GM21723 (cell line): ENCODE measurements around the gene HS3ST2.
"Not testable (repeated sequence)": the region's sequence is repeated elsewhere in the genome, so short reads cannot be mapped to it uniquely, and the experiment has no call there.

Experiments used
- ATAC-seq: cut with Tn5 transposase; IDR thresholded peaks from one replicate; pipeline ENCODE4 v1.9.1; 2021; ENCODE audit warnings: mild to moderate bottlenecking, moderate library complexity; ENCODE audit not compliant: unreplicated experiment

Gene HS3ST2

GRCh38 chr16:22813223-22813947 lies 577 bp upstream of the HS3ST2 start:
- no peak for ATAC-seq

DNA sequence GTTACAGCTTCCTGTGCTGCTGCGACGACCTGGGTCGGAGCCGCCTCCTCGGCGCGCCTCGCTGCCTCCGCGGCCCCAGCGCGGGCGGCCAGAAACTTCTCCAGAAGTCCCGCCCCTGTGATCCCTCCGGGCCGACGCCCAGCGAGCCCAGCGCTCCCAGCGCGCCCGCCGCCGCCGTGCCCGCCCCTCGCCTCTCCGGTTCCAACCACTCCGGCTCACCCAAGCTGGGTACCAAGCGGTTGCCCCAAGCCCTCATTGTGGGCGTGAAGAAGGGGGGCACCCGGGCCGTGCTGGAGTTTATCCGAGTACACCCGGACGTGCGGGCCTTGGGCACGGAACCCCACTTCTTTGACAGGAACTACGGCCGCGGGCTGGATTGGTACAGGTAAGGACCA lies 746 bp downstream of the HS3ST2 start:
- no peak for ATAC-seq

DNA sequence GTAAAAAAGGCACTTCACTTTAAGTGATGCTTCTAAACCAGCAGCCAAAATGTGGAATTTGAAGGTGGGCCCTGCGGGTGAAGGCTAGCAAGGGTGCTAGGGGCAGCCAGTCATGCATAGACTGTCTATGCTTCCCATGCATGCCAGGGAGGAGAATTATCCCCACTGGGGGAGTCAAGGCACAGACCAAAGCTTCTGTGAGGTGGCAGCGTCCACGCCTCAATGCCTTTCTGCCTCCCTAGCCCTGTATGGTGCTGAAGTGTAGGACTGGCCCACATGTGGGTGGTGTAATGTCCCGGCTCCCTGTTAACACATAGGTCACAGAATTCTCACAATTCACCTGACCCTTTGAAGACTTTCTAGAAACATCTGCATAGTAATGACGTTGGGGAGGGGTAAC lies 1.9 kb downstream of the HS3ST2 start:
- ATAC-seq: no peak

DNA sequence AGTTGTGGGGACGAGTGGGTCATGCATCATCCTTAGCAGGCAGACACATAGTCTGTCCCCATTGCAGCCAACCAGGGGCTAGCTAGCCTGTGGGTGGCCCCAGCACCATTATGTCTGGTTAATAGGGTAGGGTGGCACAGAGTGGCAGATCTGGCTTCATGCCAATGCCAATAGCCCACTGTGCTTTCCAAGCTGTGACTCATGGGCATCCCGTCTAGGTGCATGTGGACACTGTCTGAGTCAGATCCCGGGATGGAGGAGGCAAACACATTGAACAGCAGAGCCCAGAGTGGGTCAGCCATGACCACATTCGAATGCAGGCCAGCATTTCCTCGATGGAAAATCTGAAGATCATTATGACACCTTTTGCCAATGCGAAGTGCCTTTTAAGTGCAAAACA lies 2.5 kb downstream of the HS3ST2 start:
- ATAC-seq: no peak

DNA sequence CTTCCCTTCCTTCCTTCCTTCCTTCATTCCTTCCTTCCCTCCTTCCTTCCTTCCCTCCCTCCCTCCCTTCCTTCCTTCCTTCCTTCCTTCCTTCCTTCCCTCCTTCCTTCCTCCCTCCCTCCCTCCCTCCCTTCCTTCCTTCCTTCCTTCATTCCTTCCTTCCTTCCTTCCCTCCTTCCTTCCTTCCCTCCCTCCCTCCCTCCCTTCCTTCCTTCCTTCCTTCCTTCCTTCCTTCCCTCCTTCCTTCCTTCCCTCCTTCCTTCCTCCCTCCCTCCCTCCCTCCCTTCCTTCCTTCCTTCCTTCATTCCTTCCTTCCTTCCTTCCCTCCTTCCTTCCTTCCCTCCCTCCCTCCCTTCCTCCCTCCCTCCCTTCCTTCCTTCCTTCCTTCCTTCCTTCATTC lies 4.8 kb downstream of the HS3ST2 start:
- not testable (repeated sequence) for ATAC-seq

- ATAC-seq: no peak
These were observed 24.7 kb downstream of the HS3ST2 start for GRCh38 chr16:22838681-22839080.

- not testable (repeated sequence) for ATAC-seq
These were observed 28.1 kb downstream of the HS3ST2 start for GRCh38 chr16:22842031-22842430.

DNA sequence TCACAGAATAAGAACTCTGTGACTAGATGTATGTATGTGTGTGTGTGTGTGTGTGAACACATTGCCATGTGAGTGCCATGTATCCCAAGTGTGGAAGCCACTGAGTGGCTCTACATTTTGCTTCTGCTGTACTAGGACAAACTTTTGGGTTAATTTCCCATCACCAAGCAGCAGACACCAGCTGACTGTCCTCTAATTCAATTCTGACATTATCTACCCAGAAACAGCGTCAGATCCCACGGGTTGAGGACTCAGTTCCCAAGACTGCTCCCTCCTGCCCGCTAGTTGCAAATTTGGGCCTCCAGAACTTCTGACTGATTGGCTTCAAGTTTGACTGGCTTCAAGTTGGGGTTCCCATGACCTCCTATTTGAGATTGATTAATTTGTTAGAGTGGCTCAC lies 29.2 kb downstream of the HS3ST2 start:
- no peak for ATAC-seq

DNA sequence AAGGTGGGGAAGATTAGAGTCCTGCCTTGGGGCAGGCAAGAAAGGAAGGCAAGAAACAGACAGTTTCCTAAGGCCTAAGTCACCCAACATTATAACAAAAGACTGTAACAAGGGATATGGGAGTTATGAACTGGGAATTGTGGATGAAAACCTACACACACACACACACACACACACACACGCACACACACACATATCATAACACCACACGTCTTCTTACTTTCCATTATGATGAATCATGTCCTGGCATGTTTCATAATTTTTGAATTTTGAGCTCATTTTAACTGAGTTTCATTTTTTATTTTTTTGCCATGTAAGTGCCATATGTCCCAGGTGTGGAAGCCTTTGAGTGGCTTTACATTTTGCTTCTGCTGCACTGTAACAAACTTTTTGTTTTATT lies 29.9 kb downstream of the HS3ST2 start:
- ATAC-seq: no peak

- ATAC-seq: no peak
These were observed 30.5 kb downstream of the HS3ST2 start for GRCh38 chr16:22844416-22844815.

DNA sequence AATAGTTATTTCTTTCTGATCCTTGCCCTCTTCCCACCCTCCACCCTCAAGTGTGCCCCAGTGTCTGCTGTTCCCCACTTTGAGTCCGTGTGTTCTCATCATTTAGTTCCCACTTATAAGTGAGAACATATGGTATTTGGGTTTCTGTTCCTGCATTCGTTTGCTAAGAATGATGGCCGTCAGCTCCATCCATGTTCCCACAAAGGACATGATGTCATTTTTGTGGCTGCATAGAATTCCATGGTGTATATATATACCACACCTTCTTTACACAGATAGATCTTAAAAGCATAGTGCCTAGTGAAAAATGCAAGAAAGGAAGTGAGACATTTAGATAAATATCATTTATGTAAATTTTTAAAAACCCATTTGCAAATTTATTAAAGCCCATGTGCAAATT lies 33.1 kb downstream of the HS3ST2 start:
- ATAC-seq: no peak

GRCh38 chr16:22847690-22848089 lies 33.7 kb downstream of the HS3ST2 start:
- no peak for ATAC-seq

DNA sequence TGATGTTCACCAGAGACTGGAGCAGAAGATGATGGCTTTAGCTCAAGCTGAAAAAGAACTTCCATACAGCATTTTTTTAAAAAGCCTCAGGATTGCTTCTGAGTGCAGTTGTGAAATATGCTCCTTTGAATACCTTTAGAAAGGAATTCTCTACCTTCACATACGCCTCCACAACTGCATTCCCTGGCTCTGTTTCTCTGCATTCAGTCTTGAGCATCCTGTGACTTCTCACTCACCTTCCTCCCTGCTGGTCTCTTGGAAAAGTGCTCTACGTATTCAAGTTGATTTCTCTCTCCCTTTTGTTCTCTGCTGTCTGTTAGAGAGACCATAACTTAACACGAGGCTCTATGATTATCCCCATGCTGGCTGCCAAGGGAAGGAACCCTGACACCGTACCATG lies 34.5 kb downstream of the HS3ST2 start:
- ATAC-seq: no peak

- ATAC-seq: no peak
These were observed 35.6 kb downstream of the HS3ST2 start for GRCh38 chr16:22849517-22849916.

DNA sequence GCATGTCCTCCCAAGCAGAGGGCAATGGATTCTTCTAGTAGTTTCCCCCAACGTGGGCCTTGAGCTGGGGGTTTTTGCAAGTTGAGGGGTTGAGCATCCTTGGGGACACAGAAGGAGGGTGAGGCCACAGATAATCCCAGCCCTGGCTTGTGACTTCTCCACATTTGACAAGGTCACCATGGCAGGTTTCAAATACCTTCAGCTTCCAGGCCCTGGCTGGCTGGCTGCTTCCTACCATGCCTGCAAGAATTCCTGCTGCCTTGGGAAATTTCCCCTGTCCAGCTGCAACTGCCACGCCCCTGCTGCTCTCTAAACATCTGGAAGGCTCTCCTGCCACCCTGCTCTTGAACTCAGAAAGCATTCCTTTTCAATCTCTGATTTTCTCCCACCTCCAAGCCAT lies 41.3 kb downstream of the HS3ST2 start:
- no peak for ATAC-seq

GRCh38 chr16:22857296-22858025 lies 43.5 kb downstream of the HS3ST2 start:
- no peak for ATAC-seq

- ATAC-seq: no peak
These were observed 46.0 kb downstream of the HS3ST2 start for GRCh38 chr16:22859925-22860324.

GRCh38 chr16:22861580-22861979 lies 47.6 kb downstream of the HS3ST2 start:
- no peak for ATAC-seq

DNA sequence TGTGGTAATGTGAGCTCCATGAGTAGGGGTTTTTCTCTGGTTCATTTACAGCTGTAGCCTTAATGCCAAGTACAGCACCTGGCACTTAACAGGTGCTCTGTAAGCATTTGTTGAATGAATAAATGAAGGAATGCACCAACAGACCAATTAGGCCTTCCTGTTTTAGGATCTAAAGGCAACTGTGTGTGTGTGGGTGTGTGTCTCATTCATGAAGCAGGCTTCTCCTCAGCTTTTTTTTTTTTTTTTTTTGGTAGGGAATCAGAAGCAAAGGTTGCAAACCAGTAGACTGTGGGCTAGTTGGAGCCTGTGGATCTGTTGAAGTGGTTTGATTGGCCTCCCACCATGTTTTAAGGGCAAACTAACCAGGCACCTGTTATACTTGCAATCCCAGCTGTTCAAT lies 48.1 kb downstream of the HS3ST2 start:
- ATAC-seq: no peak

DNA sequence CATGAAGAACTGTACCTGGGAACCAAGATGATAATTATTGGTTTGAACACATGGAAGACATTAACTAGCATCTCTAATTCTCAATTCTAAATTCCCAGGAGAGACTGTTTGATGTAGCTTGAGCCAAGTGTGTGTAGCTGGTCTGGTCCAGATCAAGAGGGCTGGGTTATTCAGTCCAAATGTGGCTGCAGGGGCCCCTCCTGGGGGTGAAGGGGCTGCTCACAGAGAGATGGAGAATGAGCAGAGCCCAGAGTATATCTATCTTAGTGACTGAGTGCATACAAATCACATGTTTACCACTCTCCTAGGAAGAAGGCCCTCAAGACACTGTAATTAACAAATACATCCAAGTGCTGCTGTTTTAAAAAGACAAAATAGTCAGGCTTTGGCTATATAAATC lies 50.4 kb downstream of the HS3ST2 start:
- ATAC-seq: no peak

- no peak for ATAC-seq
These were observed 54.7 kb downstream of the HS3ST2 start for GRCh38 chr16:22868593-22869224.

GRCh38 chr16:22871861-22872260 lies 57.9 kb downstream of the HS3ST2 start:
- no peak for ATAC-seq
